Measurements from ENCODE around the gene BLOC1S4. TPM values are rescaled to one million over a fixed set of nuclear protein-coding genes. Genes with fewer than 3 reads are reported as not detected.

Gene BLOC1S4
- polyA plus RNA-seq, 1 of the 3 experiments (the other 2 are of a cell fraction) = 22.1 TPM

- Histone ChIP-seq H3K79me2 (ENCODE audit: insufficient read depth) (no peaks in the 10 kb centered on the region), H3K4me3 (ENCODE audit: low read depth in 2 of 2, low read length in 1 of 2) (no peak overlapping the region), H3K4me1 (ENCODE audit: control insufficient read depth in 1 of 2, insufficient read depth in 2 of 2, low read depth in 1 of 2, low read length in 1 of 2) (peaks cover 0 to 14% of the 10 kb centered on the region in 2 experiments; a peak in 3 of 4 replicates), H3F3A (replicated peaks; ENCODE audit: insufficient read depth) (peaks cover 6% of the 10 kb centered on the region), H2AFZ (ENCODE audit: low read depth) (no peak overlapping the region), H3K9ac (no peak overlapping the region), H3K27ac (ENCODE audit: low read depth in 2 of 2, low read length in 1 of 2) (no peak overlapping the region), H3K9me3 (no peaks in the 10 kb centered on the region), H3K27me3 (ENCODE audit: insufficient read depth) (no peaks in the 10 kb centered on the region), H3K9me2 (no peaks in the 10 kb centered on the region), H3K4me2 (no peak overlapping the region), H4K20me1 (ENCODE audit: insufficient read depth) (no peaks in the 10 kb centered on the region), H3K36me3 (replicated peaks in 1 of 2; ENCODE audit: control insufficient read depth in 1 of 2, insufficient read depth in 2 of 2, low read length in 1 of 2) (peaks cover 0 to 3% of the 10 kb centered on the region in 2 experiments)
- ChIA-PET CTCF (no interaction called here), POLR2A (no interaction called here)
- TF ChIP-seq FOXM1 (IDR thresholded peaks at IDR 0.05; ENCODE audit: low read depth) (no peak), FOSL2 (IDR thresholded peaks at IDR 0.05; ENCODE audit: borderline replicate concordance, low read depth) (no peak), FOXJ3 (CRISPR knock-in tag; IDR thresholded peaks at IDR 0.05) (no peak), MXI1 (IDR thresholded peaks at IDR 0.05; ENCODE audit: low read depth, low read length) (no peak), MEF2A (IDR thresholded peaks at IDR 0.05; ENCODE audit: borderline replicate concordance, low read depth) (no peak)
- WGBS (ENCODE audit: low lambda C conversion rate) = 93% methylated on average over 10 of the region's 11 CpGs
- DNase-seq = no peak
Observed at GRCh38 chr4:6684656-6685055, 31.3 kb upstream of the BLOC1S4 start.

GRCh38 chr4:6686104-6686787, 29.7 kb upstream of the BLOC1S4 start:
- H3K36me3 ChIP-seq (replicated peaks in 1 of 2; ENCODE audit: control insufficient read depth in 1 of 2, insufficient read depth in 2 of 2, low read length in 1 of 2) = no peaks in the 10 kb centered on the region
- CTCF ChIA-PET = no interaction called here

More at GRCh38 chr4:6686104-6686787, 29.7 kb upstream of the BLOC1S4 start:
- no peak overlapping the region for H3K4me3 ChIP-seq (ENCODE audit: low read depth in 2 of 2, low read length in 1 of 2)
- no peak for DNase-seq
- H2AFZ ChIP-seq (ENCODE audit: low read depth) = no peak overlapping the region
- TF ChIP-seq USF1 (IDR thresholded peaks at IDR 0.05; ENCODE audit: borderline replicate concordance, low read depth) (no peak), YY1 (IDR thresholded peaks at IDR 0.05; ENCODE audit: low read depth) (no peak), MEF2A (IDR thresholded peaks at IDR 0.05; ENCODE audit: borderline replicate concordance, low read depth) (no peak), SIN3A (IDR thresholded peaks at IDR 0.05; ENCODE audit: borderline replicate concordance, low read depth, low read length) (no peak), POLR2AphosphoS5 (IDR thresholded peaks at IDR 0.05; ENCODE audit: low read depth, low read length) (no peak)
- peaks cover 0 to 20% of the 10 kb centered on the region in 2 experiments; a peak in 3 of 4 replicates for H3K4me1 ChIP-seq (ENCODE audit: control insufficient read depth in 1 of 2, insufficient read depth in 2 of 2, low read depth in 1 of 2, low read length in 1 of 2)
- no peaks in the 10 kb centered on the region for H3K27me3 ChIP-seq (ENCODE audit: insufficient read depth)
- WGBS (ENCODE audit: low lambda C conversion rate) = 70% methylated on average over 3 of the region's 4 CpGs
- H4K20me1 ChIP-seq (ENCODE audit: insufficient read depth) = no peaks in the 10 kb centered on the region
- no peaks in the 10 kb centered on the region for H3K79me2 ChIP-seq (ENCODE audit: insufficient read depth)
- H3K27ac ChIP-seq (ENCODE audit: low read depth in 2 of 2, low read length in 1 of 2) = no peak overlapping the region
- POLR2A ChIA-PET = no interaction called here
- H3K9me2 ChIP-seq = no peaks in the 10 kb centered on the region
- no peaks in the 10 kb centered on the region for H3K9me3 ChIP-seq
- no peak overlapping the region for H3K4me2 ChIP-seq
- H3F3A ChIP-seq (replicated peaks; ENCODE audit: insufficient read depth) = peaks cover 6% of the 10 kb centered on the region
- no peak overlapping the region for H3K9ac ChIP-seq
